ENCODE measurements around the gene CHI3L1. TPM values are rescaled to one million over a fixed set of nuclear protein-coding genes. Genes with fewer than 3 reads are reported as not detected.

Gene CHI3L1
- total RNA-seq, 1 experiment from 2014 or later = not detected

DNA sequence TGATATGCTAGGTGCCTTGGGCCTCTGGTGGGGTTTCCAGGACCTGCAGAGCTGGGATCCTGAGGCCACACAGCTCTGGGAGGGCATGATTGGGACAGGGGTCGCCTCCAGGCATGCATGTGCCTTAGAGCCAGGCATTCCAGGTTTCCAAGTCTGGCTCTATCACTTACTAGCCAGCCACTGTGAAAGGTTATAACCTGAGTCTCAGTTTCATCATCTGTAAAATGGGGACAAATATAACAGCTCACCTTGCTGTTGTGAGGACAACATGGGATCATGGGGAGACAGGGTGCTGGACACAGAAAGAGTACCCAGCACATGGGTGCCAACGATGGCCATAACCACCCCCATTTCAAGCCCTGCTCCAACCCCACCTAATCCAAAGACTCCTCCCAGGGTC lies 2.7 kb downstream of the CHI3L1 start:
- no peak overlapping the region for H2BK20ac ChIP-seq (ENCODE audit: low read depth, low read length, poor library complexity, severe bottlenecking)
- peaks cover 6% of the 10 kb centered on the region; the same call in 1 of the 2 replicates for H3K4me1 ChIP-seq (ENCODE audit: insufficient read depth, low read length)
- H3K9ac ChIP-seq (ENCODE audit: extremely low read depth, insufficient read length, low read length) = no peak overlapping the region
- no peak overlapping the region for H2AFZ ChIP-seq (ENCODE audit: low read length)
- Mint-ChIP-seq H3K27ac (no peak overlapping the region), H3K4me1 (peaks cover 31 to 46% of the 10 kb centered on the region in 2 experiments), H3K36me3 (ENCODE audit: insufficient read depth in 1 of 3, low read depth in 3 of 3) (no peaks in the 10 kb centered on the region), H3K27me3 (ENCODE audit: low read depth) (no peaks in the 10 kb centered on the region; the same call in none of the 2 replicates), H3K9me3 (no peaks in the 10 kb centered on the region; a peak in 1 of 5 replicates), H3K4me3 (no peak overlapping the region)
- H3K4ac ChIP-seq (ENCODE audit: low read depth, low read length) = no peak overlapping the region
- no peaks in the 10 kb centered on the region for H3K27me3 ChIP-seq (ENCODE audit: insufficient read depth, low read length)
- H4K5ac ChIP-seq (ENCODE audit: insufficient read length, low read depth, low read length) = no peak overlapping the region
- H3K79me2 ChIP-seq (ENCODE audit: insufficient read depth, low read length) = no peaks in the 10 kb centered on the region
- no peak overlapping the region for H3K4me2 ChIP-seq (ENCODE audit: insufficient read depth, insufficient read length, low read length)
- H4K8ac ChIP-seq (replicated peaks; ENCODE audit: insufficient read length, low read depth, low read length) = no peak overlapping the region
- H3K9me3 ChIP-seq (ENCODE audit: control insufficient read depth, low read depth, low read length) = no peaks in the 10 kb centered on the region
- H3K18ac ChIP-seq (ENCODE audit: insufficient read length, low read depth, low read length) = no peak overlapping the region
- no peak overlapping the region for H3K23ac ChIP-seq (ENCODE audit: insufficient read length, low read depth, low read length)
- no peak overlapping the region for H4K91ac ChIP-seq (ENCODE audit: insufficient read length, low read depth, low read length)
- DNase-seq = no peak
- H2BK5ac ChIP-seq (ENCODE audit: insufficient read length, low read length) = no peak overlapping the region
- H3T11ph ChIP-seq (ENCODE audit: low read length) = no peak overlapping the region
- H2BK120ac ChIP-seq (ENCODE audit: low read depth, low read length, poor library complexity, severe bottlenecking) = no peak overlapping the region
- H3K56ac ChIP-seq (ENCODE audit: insufficient read length, low read depth, low read length) = no peak overlapping the region
- TF ChIP-seq CTCF (conservative IDR thresholded peaks at IDR 0.05) = no peak
- H2BK12ac ChIP-seq (ENCODE audit: insufficient read length, low read depth, low read length) = no peak overlapping the region
- H2AK5ac ChIP-seq (ENCODE audit: insufficient read length, low read length) = no peak overlapping the region
- peaks cover 3% of the 10 kb centered on the region for H3K23me2 ChIP-seq (ENCODE audit: insufficient read length, low read depth, low read length, poor library complexity, severe bottlenecking)
- no CpG with 5 or more reads among the region's 2 CpGs for WGBS (ENCODE audit: extremely low coverage, insufficient read length, low lambda C conversion rate)
- H2BK15ac ChIP-seq (ENCODE audit: low read depth, low read length) = no peak overlapping the region
- H3K79me1 ChIP-seq (ENCODE audit: insufficient read depth, low read depth, low read length, poor library complexity, severe bottlenecking) = no peaks in the 10 kb centered on the region
- H4K20me1 ChIP-seq (ENCODE audit: control insufficient read depth, insufficient read depth, insufficient read length) = no peaks in the 10 kb centered on the region
- no peak overlapping the region for H3K27ac ChIP-seq (ENCODE audit: insufficient read length, low read depth, low read length)
- H3K14ac ChIP-seq (ENCODE audit: insufficient read depth, low read length) = no peak overlapping the region
